Measurements from ENCODE around the gene GIT1.

GIT1 gene

GRCh38 chr17:29583324-29584248 is 5.9 kb downstream of the GIT1 start:
- no peak for DNase-seq (ENCODE audit: low read depth)
- no peak overlapping the region for H3K4me3 ChIP-seq (ENCODE audit: low read depth, low read length)
- TF ChIP-seq CTCF (conservative IDR thresholded peaks at IDR 0.05; ENCODE audit: low read depth, low read length), result no peak

GRCh38 chr17:29582772-29583171 is 6.7 kb downstream of the GIT1 start:
- TF ChIP-seq CTCF (conservative IDR thresholded peaks at IDR 0.05; ENCODE audit: low read depth, low read length), result no peak
- no peak for DNase-seq (ENCODE audit: low read depth)
- H3K4me3 ChIP-seq (ENCODE audit: low read depth, low read length), result no peak overlapping the region

- TF ChIP-seq CTCF (conservative IDR thresholded peaks at IDR 0.05; ENCODE audit: low read depth, low read length), result no peak
- no peak overlapping the region for H3K4me3 ChIP-seq (ENCODE audit: low read depth, low read length)
- DNase-seq (ENCODE audit: low read depth), result no peak
Observed at GRCh38 chr17:29582254-29582765, 7.1 kb downstream of the GIT1 start.

- no peak for DNase-seq (ENCODE audit: low read depth)
- H3K4me3 ChIP-seq (ENCODE audit: low read depth, low read length), result no peak overlapping the region
- no peak for TF ChIP-seq CTCF (conservative IDR thresholded peaks at IDR 0.05; ENCODE audit: low read depth, low read length)
Observed at GRCh38 chr17:29581583-29582253, 7.7 kb downstream of the GIT1 start.

- peak; percentile 84 for DNase-seq (ENCODE audit: low read depth)
- peak; percentile 87 for TF ChIP-seq CTCF (conservative IDR thresholded peaks at IDR 0.05; ENCODE audit: low read depth, low read length)
- no peak overlapping the region for H3K4me3 ChIP-seq (ENCODE audit: low read depth, low read length)
Observed at GRCh38 chr17:29579866-29580771, 9.3 kb downstream of the GIT1 start.

- TF ChIP-seq CTCF (conservative IDR thresholded peaks at IDR 0.05; ENCODE audit: low read depth, low read length), result no peak
- no peak for DNase-seq (ENCODE audit: low read depth)
Observed at GRCh38 chr17:29578626-29579485, 10.6 kb downstream of the GIT1 start.

More at GRCh38 chr17:29578626-29579485, 10.6 kb downstream of the GIT1 start:
- no peak overlapping the region for H3K4me3 ChIP-seq (ENCODE audit: low read depth, low read length)
